ENCODE measurements around the gene ABCD1.
A peak's percentile ranks its signal among the peaks of the same experiment; 100 is the strongest.

The ABCD1 gene

DNA sequence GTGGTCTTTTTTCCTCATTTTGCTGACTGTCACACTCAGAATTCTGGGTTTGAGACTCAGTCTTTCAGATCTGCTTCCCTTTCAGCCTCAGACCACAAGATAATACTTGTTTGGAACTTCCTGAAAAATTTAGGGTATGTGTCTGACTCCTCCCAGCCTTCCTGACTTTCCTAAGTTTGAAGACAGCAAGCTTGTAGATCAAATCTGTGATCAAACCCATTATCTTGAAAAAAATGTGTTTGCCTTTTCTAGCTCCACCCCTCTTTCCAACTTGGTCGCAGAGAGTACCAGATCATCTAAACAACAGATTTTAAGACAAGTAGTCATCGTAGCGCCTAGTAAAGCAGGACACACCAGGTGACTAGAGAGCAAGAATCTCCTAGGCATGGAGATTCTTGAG, 10.4 kb upstream of the ABCD1 start:
- H3K36me3 Mint-ChIP-seq (ENCODE audit: low read depth): peaks cover 93% of the 10 kb centered on the region
- H3K4me1 Mint-ChIP-seq (ENCODE audit: low read depth): peaks cover 44% of the 10 kb centered on the region

DNA sequence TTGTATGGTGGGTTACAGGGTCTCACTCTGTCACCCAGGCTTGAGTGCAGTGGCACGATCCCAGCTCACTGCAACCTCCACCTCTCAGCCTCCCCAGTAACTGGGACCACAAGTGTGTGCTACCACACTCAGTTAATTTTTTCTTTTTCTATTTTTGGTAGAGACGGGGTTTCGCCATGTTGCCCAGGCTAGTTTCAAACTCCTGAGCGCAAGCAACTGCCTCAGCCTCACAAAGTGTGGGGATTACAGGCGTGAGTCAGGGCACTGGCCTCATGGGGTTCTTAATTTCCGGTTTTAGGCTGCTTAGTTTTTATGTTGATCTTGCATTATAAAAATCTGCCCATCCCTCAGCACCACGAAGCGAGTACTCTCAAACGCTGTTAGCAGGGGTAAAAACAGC, 7.2 kb upstream of the ABCD1 start:
- Mint-ChIP-seq H3K4me1 (ENCODE audit: low read depth) (peaks cover 30% of the 10 kb centered on the region), H3K36me3 (ENCODE audit: low read depth) (peaks cover 87% of the 10 kb centered on the region), H3K27me3 (no peaks in the 10 kb centered on the region), H3K9me3 (no peaks in the 10 kb centered on the region), H3K4me3 (no peak overlapping the region), H3K27ac (no peak overlapping the region)
- intact Hi-C loops (cut with micrococcal nuclease): no loop called here

More for the DNA sequence above, 10.4 kb upstream of the ABCD1 start:
- Mint-ChIP-seq H3K4me3 (no peak overlapping the region), H3K27me3 (no peaks in the 10 kb centered on the region), H3K27ac (peak overlapping the region; percentile 62), H3K9me3 (no peaks in the 10 kb centered on the region)
- intact Hi-C loops (cut with micrococcal nuclease): no loop called here

DNA sequence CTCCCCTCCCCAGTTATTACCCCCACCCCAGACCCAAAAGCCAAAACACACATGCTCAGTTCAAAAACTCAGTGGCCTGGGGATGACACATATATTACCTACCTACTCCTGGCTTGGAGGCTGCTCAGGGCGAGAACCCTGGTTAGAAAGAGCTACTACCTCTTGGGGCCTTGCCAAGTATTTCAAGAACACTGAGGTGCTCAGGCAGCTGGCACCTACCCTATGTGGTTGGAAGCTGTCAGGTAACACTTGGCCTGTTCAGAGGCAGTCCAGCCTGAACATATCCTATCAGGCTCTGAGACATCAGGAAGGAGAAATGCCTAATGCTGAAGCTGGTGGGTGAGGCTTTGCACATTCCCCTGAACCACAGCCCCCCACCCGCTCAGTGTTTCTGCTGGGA, 5.4 kb upstream of the ABCD1 start:
- no peak overlapping the region for H3K27ac Mint-ChIP-seq
- no peak overlapping the region for H3K4me3 Mint-ChIP-seq
- intact Hi-C loops (cut with micrococcal nuclease): no loop called here
- H3K4me1 Mint-ChIP-seq (ENCODE audit: low read depth): peaks cover 23% of the 10 kb centered on the region
- H3K9me3 Mint-ChIP-seq: no peaks in the 10 kb centered on the region
- H3K27me3 Mint-ChIP-seq: no peaks in the 10 kb centered on the region
- peaks cover 84% of the 10 kb centered on the region for H3K36me3 Mint-ChIP-seq (ENCODE audit: low read depth)

DNA sequence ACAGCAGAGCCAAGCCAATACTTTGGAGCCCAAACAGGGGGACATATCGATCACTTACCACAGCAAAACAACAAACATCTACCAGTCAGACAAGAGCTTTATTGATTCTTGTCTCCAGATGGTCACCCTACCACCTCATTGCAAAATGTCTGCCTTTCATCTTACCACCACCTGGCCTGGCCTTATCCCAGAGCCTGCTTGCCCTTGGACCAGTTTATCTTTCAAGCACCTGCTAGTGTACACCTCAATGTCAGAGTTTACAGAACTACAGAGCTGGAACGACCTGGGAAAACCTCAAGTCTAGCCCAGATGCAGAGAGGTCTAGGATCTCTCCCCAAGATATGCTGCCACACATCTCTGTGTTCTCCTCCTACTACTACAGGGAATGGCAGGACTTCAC, 5.0 kb upstream of the ABCD1 start:
- Mint-ChIP-seq H3K4me1 (ENCODE audit: low read depth) (peaks cover 23% of the 10 kb centered on the region), H3K4me3 (no peak overlapping the region), H3K9me3 (no peaks in the 10 kb centered on the region), H3K27ac (no peak overlapping the region), H3K27me3 (no peaks in the 10 kb centered on the region), H3K36me3 (ENCODE audit: low read depth) (peaks cover 82% of the 10 kb centered on the region)
- intact Hi-C loops (cut with micrococcal nuclease): no loop called here

DNA sequence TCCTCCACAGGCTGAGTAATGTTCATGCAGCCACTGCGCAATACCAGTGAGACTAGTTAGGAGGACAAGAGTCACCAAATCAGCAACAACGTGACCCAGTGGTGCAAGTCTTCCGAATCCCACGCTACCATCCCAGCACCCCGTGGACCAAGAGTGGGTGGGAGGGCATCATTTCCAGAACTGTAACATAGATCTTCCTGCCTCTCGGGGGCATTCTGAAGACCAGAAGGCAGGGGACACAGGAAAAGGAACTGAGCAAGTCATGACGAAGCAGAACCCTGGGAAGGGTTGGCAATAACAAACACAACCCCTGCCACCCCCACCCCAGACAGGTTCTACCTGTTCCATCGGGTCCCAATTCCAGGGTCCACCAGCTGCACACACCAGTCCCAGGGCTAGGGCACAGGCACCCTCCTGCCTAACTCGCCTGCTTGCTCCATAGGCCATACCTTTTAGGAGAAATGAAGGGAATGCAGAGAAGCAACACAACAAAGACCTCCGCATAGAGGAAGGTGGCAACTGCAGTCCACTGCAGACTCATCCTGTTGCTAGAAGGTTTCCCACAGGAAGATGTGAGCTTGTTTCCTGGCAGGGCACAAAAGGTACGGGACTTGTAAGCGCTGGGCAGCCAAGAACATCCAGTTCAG, 1.8 kb upstream of the ABCD1 start:
- peaks cover 61% of the 10 kb centered on the region for H3K36me3 Mint-ChIP-seq (ENCODE audit: low read depth)

DNA sequence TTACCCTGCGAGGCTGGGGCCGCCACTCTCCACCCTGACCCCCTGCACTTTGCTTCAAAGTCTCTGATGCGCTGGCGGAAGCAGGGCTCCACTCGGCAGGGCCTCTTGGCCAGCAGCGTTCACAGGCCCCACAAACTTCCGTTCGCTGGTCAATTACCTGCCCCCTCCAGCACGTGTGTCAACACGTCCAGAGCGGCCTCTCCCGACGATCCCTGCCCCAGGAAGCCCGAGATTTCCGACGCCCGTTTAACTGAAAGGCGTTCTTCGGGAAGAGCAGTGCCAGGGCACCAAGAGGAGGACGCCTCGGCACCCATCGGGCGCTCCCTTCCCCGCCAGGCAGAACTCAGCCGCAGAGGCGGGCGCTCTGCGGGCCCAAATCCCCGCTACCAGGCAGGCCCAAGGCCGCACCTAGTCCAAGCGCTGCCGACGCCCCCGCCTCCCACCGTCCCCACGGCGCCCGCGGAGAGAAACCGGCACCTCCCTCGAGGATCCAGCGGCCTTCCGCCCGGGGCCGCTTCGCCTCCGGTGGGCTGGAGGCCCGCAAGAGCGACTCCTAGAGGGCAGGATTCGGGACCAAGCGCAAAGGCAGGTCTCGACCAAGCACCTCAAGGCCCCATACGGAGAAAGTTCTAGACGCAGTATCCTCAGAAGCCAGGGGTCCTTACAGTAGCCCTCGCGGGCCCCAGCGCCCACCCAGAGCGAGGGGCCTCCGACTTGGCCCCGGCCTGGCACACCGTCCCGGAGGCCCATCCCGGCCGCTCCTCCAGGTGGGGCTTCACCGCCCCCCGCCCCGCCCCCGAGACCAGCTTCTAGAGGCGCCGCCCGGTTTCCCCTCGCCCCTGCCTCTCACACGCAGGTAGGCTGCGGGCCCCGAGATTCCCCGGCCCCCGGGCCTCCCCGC, 1.1 kb upstream of the ABCD1 start:
- Mint-ChIP-seq H3K4me1 (ENCODE audit: low read depth) (peaks cover 29% of the 10 kb centered on the region), H3K9me3 (no peaks in the 10 kb centered on the region), H3K4me3 (peak overlapping the region; percentile 92), H3K36me3 (ENCODE audit: low read depth) (peaks cover 59% of the 10 kb centered on the region), H3K27ac (peak overlapping the region; percentile 92), H3K27me3 (no peaks in the 10 kb centered on the region)
- intact Hi-C loops (cut with micrococcal nuclease): no loop called here

More for the DNA sequence above, 1.8 kb upstream of the ABCD1 start:
- Mint-ChIP-seq H3K4me3 (peak overlapping the region; percentile 92), H3K4me1 (ENCODE audit: low read depth) (peaks cover 24% of the 10 kb centered on the region), H3K27ac (peak overlapping the region; percentile 92), H3K27me3 (no peaks in the 10 kb centered on the region), H3K9me3 (no peaks in the 10 kb centered on the region)
- intact Hi-C loops (cut with micrococcal nuclease): no loop called here

DNA sequence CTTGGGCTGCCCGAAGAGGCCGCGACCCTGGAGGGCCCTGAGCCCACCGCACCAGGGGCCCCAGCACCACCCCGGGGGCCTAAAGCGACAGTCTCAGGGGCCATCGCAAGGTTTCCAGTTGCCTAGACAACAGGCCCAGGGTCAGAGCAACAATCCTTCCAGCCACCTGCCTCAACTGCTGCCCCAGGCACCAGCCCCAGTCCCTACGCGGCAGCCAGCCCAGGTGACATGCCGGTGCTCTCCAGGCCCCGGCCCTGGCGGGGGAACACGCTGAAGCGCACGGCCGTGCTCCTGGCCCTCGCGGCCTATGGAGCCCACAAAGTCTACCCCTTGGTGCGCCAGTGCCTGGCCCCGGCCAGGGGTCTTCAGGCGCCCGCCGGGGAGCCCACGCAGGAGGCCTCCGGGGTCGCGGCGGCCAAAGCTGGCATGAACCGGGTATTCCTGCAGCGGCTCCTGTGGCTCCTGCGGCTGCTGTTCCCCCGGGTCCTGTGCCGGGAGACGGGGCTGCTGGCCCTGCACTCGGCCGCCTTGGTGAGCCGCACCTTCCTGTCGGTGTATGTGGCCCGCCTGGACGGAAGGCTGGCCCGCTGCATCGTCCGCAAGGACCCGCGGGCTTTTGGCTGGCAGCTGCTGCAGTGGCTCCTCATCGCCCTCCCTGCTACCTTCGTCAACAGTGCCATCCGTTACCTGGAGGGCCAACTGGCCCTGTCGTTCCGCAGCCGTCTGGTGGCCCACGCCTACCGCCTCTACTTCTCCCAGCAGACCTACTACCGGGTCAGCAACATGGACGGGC, 579 bp downstream of the ABCD1 start:
- Mint-ChIP-seq H3K27me3 (no peaks in the 10 kb centered on the region), H3K4me1 (ENCODE audit: low read depth) (peaks cover 40% of the 10 kb centered on the region), H3K4me3 (peak overlapping the region; percentile 75), H3K36me3 (ENCODE audit: low read depth) (peaks cover 57% of the 10 kb centered on the region), H3K27ac (peak overlapping the region; percentile 92), H3K9me3 (no peaks in the 10 kb centered on the region)
- intact Hi-C loops (cut with micrococcal nuclease): no loop called here

DNA sequence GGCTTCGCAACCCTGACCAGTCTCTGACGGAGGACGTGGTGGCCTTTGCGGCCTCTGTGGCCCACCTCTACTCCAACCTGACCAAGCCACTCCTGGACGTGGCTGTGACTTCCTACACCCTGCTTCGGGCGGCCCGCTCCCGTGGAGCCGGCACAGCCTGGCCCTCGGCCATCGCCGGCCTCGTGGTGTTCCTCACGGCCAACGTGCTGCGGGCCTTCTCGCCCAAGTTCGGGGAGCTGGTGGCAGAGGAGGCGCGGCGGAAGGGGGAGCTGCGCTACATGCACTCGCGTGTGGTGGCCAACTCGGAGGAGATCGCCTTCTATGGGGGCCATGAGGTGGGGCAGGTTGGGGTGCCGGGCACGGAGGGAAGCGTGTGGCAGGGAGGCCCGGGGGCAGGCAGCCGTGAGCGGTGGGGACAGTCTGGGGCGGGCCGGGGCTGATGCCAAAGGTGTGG, 1.2 kb downstream of the ABCD1 start:
- peak overlapping the region; percentile 92 for H3K27ac Mint-ChIP-seq
- peaks cover 44% of the 10 kb centered on the region for H3K4me1 Mint-ChIP-seq (ENCODE audit: low read depth)
- peak overlapping the region; percentile 75 for H3K4me3 Mint-ChIP-seq
- no peaks in the 10 kb centered on the region for H3K27me3 Mint-ChIP-seq
- intact Hi-C loops (cut with micrococcal nuclease): no loop called here
- peaks cover 57% of the 10 kb centered on the region for H3K36me3 Mint-ChIP-seq (ENCODE audit: low read depth)
- H3K9me3 Mint-ChIP-seq: no peaks in the 10 kb centered on the region

DNA sequence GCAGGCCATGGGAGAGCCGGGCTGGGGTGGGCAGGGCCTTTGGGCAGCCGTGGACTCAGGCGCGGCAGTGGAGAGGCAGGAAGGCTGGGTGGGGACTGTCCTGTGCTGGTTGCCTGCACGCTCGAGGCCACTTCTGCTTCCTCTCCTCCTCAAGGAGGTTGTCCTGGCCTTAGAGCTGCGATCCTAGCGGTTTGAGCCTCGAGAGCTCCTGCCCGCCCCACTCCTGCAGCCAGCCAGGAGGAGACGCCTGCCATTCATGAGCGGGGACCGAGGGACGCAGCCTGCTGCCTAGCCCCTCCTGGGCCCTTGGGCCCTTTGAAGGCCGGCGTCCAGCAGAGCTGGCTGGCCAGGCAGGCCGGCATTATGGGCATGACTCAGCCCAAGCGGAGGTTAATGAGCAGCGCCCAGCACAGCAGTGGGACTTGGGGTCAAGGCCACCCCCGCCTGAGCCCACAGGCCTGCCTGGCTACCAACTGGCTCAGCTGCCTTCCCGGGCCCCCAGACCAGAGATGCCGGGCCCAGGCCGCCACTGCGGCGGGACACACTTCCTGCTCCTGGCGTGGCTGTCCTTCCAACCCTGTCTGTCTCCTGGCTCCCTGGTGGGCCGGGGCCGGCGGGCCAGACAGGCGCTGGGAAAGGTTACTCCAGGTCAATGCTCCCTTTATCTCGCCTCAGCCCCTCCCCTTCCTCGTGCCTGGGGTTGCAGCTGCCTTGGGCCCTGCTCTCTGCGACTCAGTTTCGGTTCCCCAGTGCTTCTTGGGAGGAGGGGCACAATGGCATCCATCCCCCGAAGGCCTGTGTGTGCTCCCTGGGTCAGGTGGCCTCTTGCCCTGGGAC, 1.8 kb downstream of the ABCD1 start:
- Mint-ChIP-seq H3K27me3 (no peaks in the 10 kb centered on the region), H3K4me1 (ENCODE audit: low read depth) (peaks cover 51% of the 10 kb centered on the region), H3K9me3 (no peaks in the 10 kb centered on the region), H3K4me3 (peak overlapping the region; percentile 75), H3K27ac (peak overlapping the region; percentile 92), H3K36me3 (ENCODE audit: low read depth) (peaks cover 61% of the 10 kb centered on the region)
- intact Hi-C loops (cut with micrococcal nuclease): no loop called here

DNA sequence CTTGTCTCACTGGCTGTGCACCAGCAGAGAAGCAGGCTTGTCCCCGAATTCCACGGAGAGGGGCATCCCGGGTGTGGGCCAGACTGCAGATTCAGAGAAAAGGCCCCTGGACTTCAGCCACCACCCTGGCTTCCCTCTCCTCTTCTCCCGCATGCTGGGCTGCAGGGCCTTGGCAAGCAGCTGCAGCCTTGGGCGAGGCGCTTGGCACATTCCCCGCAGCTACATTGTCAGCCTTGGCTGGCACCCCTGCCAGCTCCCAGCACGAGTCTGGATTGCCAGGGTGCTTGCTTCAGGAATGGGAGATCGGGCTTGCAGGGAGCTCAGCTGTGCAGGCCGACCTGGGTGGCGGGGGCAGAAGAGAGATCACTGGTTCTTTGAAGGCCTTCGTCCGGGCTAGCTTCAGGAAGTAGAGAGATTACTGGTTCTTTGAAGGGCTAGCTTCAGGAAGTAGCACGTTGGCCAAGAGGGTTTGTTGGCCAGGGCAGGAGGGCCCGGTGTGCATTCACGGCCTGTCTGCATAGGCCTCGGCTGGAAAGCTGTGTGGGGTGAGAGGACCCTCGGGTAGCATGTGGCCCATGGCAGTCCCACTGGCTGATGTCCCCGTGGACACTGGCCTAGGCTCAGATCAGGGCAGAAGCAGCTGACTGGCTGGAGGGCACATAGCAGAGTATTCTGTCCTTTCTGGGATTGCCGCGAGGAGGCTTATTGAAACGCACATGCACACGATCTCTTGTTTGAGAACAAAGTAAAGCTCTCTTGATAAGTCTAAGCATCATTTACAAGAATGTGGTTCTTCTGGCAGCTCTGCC, 2.7 kb downstream of the ABCD1 start:
- Mint-ChIP-seq H3K27ac (peak overlapping the region; percentile 92), H3K27me3 (no peaks in the 10 kb centered on the region), H3K9me3 (no peaks in the 10 kb centered on the region), H3K4me3 (peak overlapping the region; percentile 75), H3K36me3 (ENCODE audit: low read depth) (peaks cover 59% of the 10 kb centered on the region), H3K4me1 (ENCODE audit: low read depth) (peaks cover 52% of the 10 kb centered on the region)
- intact Hi-C loops (cut with micrococcal nuclease): no loop called here

DNA sequence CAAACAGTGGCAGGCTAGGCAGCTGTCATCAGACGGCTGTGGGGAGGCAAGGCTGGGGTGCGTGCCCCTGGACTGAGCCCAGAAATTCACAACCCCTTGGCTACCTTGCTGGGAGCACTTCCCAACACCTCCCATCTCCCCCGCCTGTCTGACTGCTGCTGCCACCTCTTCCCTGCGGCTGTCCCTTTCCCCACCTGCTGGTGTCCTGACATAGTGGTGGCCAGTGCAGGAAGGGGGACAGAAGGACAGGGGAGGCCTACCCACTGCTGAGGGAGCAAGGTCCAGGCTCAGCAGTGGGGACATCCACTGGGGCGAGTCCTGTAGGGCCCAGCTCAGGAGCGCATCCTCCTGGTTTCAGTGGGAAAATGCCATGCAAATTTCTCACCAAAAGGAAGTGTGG, 3.4 kb downstream of the ABCD1 start:
- Mint-ChIP-seq H3K27me3 (no peaks in the 10 kb centered on the region), H3K27ac (peak overlapping the region; percentile 92), H3K4me3 (peak overlapping the region; percentile 50), H3K36me3 (ENCODE audit: low read depth) (peaks cover 56% of the 10 kb centered on the region), H3K9me3 (no peaks in the 10 kb centered on the region), H3K4me1 (ENCODE audit: low read depth) (peaks cover 57% of the 10 kb centered on the region)
- intact Hi-C loops (cut with micrococcal nuclease): no loop called here

DNA sequence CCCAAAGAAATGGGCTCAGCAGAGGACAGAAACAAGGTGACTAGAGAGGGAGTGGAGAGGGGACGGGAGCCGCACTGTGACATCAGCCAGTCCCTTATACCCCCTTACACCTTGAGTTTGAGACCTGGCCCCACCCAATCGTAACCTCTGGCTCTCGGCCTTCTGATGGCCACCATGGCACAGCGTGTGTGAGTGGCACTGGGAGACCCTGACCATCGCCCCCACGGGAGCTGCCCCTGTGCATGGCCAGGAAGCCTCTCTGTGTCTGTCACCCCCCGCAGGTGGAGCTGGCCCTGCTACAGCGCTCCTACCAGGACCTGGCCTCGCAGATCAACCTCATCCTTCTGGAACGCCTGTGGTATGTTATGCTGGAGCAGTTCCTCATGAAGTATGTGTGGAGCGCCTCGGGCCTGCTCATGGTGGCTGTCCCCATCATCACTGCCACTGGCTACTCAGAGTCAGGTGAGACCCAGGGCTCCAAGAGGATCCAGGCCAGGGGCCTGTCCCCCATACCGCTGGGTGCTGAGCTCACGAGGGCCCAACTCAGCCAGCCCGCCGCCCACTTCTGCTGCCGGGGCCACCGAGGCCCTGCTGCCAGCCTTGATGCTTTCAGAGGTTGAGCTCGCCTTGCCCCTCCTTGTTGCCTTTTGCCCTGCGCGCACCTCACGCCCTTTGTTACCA, 4.4 kb downstream of the ABCD1 start:
- H3K27me3 Mint-ChIP-seq: no peaks in the 10 kb centered on the region

More for the DNA sequence above, 4.4 kb downstream of the ABCD1 start:
- no peak overlapping the region for H3K4me3 Mint-ChIP-seq
- peaks cover 59% of the 10 kb centered on the region for H3K4me1 Mint-ChIP-seq (ENCODE audit: low read depth)
- peak overlapping the region; percentile 43 for H3K27ac Mint-ChIP-seq
- H3K36me3 Mint-ChIP-seq (ENCODE audit: low read depth): peaks cover 57% of the 10 kb centered on the region
- intact Hi-C loops (cut with micrococcal nuclease): no loop called here
- no peaks in the 10 kb centered on the region for H3K9me3 Mint-ChIP-seq

All from dendritic cell treated with granulocyte-macrophage colony-stimulating factor and Interleukin-4, amounts not matched to agents 40 ng/mL and 50 ng/mL, for 4 days (primary cell).